ENCODE results near the gene CATSPER3.

CATSPER3 gene

GRCh38 chr5:135004376-135004775, 36.7 kb downstream of the CATSPER3 start:
- Histone ChIP-seq H3K36me3 (peaks cover 0 to 6% (median 0%) of the 10 kb centered on the region in 11 experiments; a peak in 3 of 22 replicates), H3K27ac (no peak overlapping the region), H3K4me1 (no peaks in the 10 kb centered on the region), H3K9ac (no peak overlapping the region), H4K20me1 (no peaks in the 10 kb centered on the region), H3K4me3 (no peak overlapping the region), H3K27me3 (no peaks in the 10 kb centered on the region), H3K9me3 (replicated peaks in 1 of 11) (no peaks in the 10 kb centered on the region), H3K4me2 (no peak overlapping the region)
- TF ChIP-seq Cebpa-rat (IDR thresholded peaks at IDR 0.05) = no peak

GRCh38 chr5:135005076-135005475, 37.4 kb downstream of the CATSPER3 start:
- Histone ChIP-seq H3K27ac (no peak overlapping the region), H4K20me1 (no peaks in the 10 kb centered on the region), H3K4me1 (no peaks in the 10 kb centered on the region), H3K4me2 (no peak overlapping the region), H3K27me3 (no peaks in the 10 kb centered on the region), H3K9ac (no peak overlapping the region), H3K4me3 (no peak overlapping the region), H3K9me3 (replicated peaks in 1 of 11) (no peaks in the 10 kb centered on the region), H3K36me3 (peaks cover 0 to 6% (median 0%) of the 10 kb centered on the region in 11 experiments; a peak in 3 of 22 replicates)
- TF ChIP-seq Cebpa-rat (IDR thresholded peaks at IDR 0.05) = no peak

GRCh38 chr5:135007305-135007704, 39.6 kb downstream of the CATSPER3 start:
- no peaks in the 10 kb centered on the region for H3K9me3 ChIP-seq (replicated peaks in 1 of 11)
- no peak overlapping the region for H3K27ac ChIP-seq
- H4K20me1 ChIP-seq = no peaks in the 10 kb centered on the region; a peak in 1 of 22 replicates
- H3K36me3 ChIP-seq = peaks cover 0 to 15% (median 0%) of the 10 kb centered on the region in 11 experiments; a peak in 3 of 22 replicates
- H3K4me2 ChIP-seq = no peak overlapping the region
- no peak overlapping the region for H3K4me3 ChIP-seq
- no peaks in the 10 kb centered on the region for H3K27me3 ChIP-seq
- no peak overlapping the region for H3K9ac ChIP-seq
- H3K4me1 ChIP-seq = no peaks in the 10 kb centered on the region
- no peak for TF ChIP-seq Cebpa-rat (IDR thresholded peaks at IDR 0.05)

- Histone ChIP-seq H3K36me3 (peaks cover 0 to 15% (median 0%) of the 10 kb centered on the region in 11 experiments; a peak in 3 of 22 replicates), H3K4me3 (no peak overlapping the region), H3K27ac (no peak overlapping the region)
Observed at GRCh38 chr5:135007749-135008363, 40.1 kb downstream of the CATSPER3 start.

GRCh38 chr5:135008556-135008955, 40.8 kb downstream of the CATSPER3 start:
- no peaks in the 10 kb centered on the region; a peak in 1 of 22 replicates for H4K20me1 ChIP-seq
- peaks cover 0 to 15% (median 0%) of the 10 kb centered on the region in 11 experiments; a peak in 3 of 22 replicates for H3K36me3 ChIP-seq
- H3K27ac ChIP-seq = no peak overlapping the region
- no peak overlapping the region for H3K4me2 ChIP-seq
- no peak overlapping the region for H3K9ac ChIP-seq
- H3K9me3 ChIP-seq (replicated peaks in 1 of 11) = no peaks in the 10 kb centered on the region
- no peaks in the 10 kb centered on the region for H3K4me1 ChIP-seq
- H3K4me3 ChIP-seq = no peak overlapping the region
- H3K27me3 ChIP-seq = no peaks in the 10 kb centered on the region
- no peak for TF ChIP-seq Cebpa-rat (IDR thresholded peaks at IDR 0.05)

More at GRCh38 chr5:135007749-135008363, 40.1 kb downstream of the CATSPER3 start:
- no peaks in the 10 kb centered on the region; a peak in 1 of 22 replicates for H4K20me1 ChIP-seq
- H3K9me3 ChIP-seq (replicated peaks in 1 of 11) = no peaks in the 10 kb centered on the region
- TF ChIP-seq Cebpa-rat (IDR thresholded peaks at IDR 0.05) = no peak
- no peak overlapping the region for H3K9ac ChIP-seq
- no peak overlapping the region for H3K4me2 ChIP-seq
- H3K4me1 ChIP-seq = no peaks in the 10 kb centered on the region
- no peaks in the 10 kb centered on the region for H3K27me3 ChIP-seq

- no peaks in the 10 kb centered on the region; a peak in 1 of 22 replicates for H4K20me1 ChIP-seq
- H3K9ac ChIP-seq = no peak overlapping the region
- H3K27me3 ChIP-seq = no peaks in the 10 kb centered on the region
- TF ChIP-seq Cebpa-rat (IDR thresholded peaks at IDR 0.05) = no peak
- no peak overlapping the region for H3K4me2 ChIP-seq
- peaks cover 0 to 13% (median 0%) of the 10 kb centered on the region in 11 experiments; a peak in 2 of 22 replicates for H3K36me3 ChIP-seq
- H3K27ac ChIP-seq = no peak overlapping the region
- no peaks in the 10 kb centered on the region for H3K9me3 ChIP-seq (replicated peaks in 1 of 11)
- no peaks in the 10 kb centered on the region for H3K4me1 ChIP-seq
- no peak overlapping the region for H3K4me3 ChIP-seq
Observed at GRCh38 chr5:135008981-135009735, 41.5 kb downstream of the CATSPER3 start.

GRCh38 chr5:135009736-135010501, 42.2 kb downstream of the CATSPER3 start:
- Histone ChIP-seq H3K36me3 (peaks cover 0 to 9% (median 0%) of the 10 kb centered on the region in 11 experiments; a peak in 2 of 22 replicates), H4K20me1 (no peaks in the 10 kb centered on the region; a peak in 1 of 22 replicates), H3K9ac (no peak overlapping the region), H3K4me3 (no peak overlapping the region), H3K4me2 (no peak overlapping the region), H3K9me3 (replicated peaks in 1 of 11) (no peaks in the 10 kb centered on the region), H3K27ac (no peak overlapping the region), H3K4me1 (no peaks in the 10 kb centered on the region), H3K27me3 (no peaks in the 10 kb centered on the region)
- no peak for TF ChIP-seq Cebpa-rat (IDR thresholded peaks at IDR 0.05)

- Histone ChIP-seq H3K36me3 (peaks cover 0 to 9% (median 0%) of the 10 kb centered on the region in 11 experiments; a peak in 2 of 22 replicates), H3K9me3 (replicated peaks in 1 of 11) (no peaks in the 10 kb centered on the region)
- no peak for TF ChIP-seq Cebpa-rat (IDR thresholded peaks at IDR 0.05)
Observed at GRCh38 chr5:135010502-135011354, 43.0 kb downstream of the CATSPER3 start.

More at GRCh38 chr5:135010502-135011354, 43.0 kb downstream of the CATSPER3 start:
- Histone ChIP-seq H3K27ac (no peak overlapping the region), H3K4me1 (no peaks in the 10 kb centered on the region), H3K9ac (no peak overlapping the region), H3K4me2 (no peak overlapping the region), H4K20me1 (no peaks in the 10 kb centered on the region; a peak in 1 of 22 replicates), H3K4me3 (no peak overlapping the region), H3K27me3 (no peaks in the 10 kb centered on the region)
